Smooth muscle cell of the brain vasculature (primary cell): Measurements from ENCODE around the gene CDH13.

Source experiments
- DNase-seq: peaks from one replicate; pipeline ENCODE4 v3.0.0-alpha.2; 2012; ENCODE audit warnings: low read depth, low spot score

The CDH13 gene

DNA sequence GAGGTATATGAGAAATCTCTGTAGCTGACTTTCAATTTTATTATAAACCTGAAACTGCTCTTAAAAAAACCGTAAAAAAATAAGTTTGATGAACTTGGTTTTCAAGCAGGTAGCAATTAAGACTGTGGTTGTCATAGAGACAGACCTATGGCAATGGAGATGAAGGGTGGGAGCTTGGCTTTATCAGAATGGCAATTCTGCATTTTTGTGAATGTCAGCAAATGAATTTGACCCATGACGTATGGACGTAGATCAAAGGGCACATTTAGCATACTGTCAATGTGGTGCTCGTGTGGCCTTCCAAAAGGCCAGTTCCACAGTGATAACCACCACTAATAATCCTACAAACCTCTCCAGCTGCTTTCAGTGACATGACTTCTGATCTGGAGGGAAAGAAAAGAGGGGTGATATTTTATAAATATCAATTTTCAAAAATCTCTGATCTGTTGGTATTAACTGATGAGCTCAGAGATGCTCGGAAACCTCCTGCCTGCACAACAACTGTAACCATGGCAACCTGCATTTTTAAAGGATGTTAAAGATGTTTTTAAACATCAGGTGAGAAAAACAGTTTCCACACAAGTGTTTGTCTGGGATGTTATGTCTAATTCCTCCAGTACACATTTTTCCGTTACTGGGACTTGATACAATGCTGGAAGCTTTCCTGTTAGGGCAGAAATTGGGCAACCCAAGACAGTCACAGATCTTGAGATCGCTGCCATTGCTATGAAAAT, 533.7 kb downstream of the CDH13 start:
- no peak for DNase-seq

DNA sequence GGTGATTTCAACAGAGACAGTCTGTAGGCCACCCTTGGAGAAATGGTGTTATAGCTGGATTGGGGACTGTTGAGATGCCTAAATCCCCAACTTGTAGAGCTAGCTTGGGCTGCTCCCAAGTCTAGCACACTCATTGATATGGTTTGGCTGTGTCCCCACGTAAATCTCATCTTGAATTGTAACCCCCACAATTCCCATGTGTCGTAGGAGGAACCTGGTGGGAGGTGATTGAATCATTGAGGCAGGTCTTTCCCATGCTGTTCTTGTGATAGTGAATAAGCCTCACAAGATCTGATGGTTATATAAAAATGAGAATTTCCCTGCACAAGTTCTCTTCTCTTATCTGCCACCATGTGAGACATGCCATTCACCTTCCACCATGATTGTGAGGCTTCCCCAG, 536.0 kb downstream of the CDH13 start:
- no peak for DNase-seq

DNA sequence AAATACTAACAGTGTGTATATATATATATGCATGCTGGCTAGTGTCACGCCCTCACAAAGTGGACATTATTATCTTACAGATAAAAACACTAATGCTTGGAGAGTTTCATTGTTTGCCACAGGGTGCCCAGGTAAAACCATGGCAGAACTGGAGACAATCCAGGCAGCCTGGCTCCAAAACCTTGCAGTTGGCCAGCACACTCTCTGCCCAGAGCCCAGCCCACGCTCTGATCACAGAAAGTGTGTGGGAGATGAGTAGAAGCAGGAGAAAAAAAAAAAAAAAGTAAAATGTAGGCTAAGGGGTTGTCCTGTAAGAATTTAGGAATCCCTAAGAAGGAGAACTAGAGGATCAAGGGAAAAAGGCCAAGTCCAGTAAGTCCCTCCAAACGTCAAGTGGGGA, 538.0 kb downstream of the CDH13 start:
- no peak for DNase-seq

DNA sequence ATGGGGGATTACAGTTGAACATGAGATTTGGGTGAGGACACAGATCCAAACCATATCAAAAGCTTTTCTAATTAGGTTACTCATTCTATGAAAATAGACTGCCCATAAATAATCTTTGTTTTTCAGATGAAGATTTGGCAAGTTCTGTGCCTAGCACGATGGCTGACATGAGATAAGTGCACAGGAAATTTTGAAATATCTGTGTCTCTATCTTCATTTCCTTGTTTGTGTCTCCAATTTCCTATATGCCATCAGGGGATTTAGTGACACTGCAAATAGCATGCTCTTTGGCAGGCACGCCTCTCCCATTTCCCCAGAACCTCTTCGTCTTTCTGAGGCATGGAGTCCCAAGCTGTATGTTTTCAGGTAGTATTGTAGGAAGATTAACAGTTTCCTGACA, 544.6 kb downstream of the CDH13 start:
- DNase-seq: no peak

DNA sequence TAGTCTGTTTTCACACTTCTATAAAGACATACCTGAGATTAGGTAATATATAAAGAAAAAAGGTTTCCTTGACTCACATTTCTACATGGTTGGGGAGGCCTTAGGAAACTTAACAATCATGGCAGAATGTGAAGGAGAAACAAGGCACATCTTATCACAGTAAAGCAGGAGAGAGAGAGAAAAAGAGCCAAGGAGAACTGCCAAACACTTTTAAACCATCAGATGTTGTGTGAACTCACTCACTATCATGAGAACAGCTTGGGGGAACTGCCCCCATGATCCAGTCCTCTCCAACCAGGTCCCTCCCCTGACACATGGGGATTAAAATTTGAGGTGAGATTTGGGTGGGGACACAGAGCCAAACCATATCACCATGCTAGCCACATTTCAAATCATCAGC, 547.9 kb downstream of the CDH13 start:
- DNase-seq: no peak

DNA sequence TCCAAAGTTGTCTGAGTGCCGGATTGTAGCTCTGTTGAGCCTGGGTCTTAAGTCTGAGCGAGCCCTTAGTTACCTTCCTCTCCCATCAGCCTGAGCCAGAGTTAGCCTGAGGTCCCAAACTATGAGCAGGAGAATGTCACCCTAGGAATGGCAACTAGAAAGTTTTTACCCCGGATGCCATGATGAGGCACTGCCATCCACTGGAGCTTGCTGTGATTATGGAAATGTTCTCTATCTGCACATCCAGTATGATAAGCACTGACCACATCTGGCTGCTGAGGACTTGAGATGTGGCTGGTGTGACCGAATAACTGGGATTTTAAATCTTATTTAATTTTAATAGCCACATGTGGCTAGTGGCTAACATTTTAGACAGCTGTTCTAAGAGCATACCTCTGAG, 550.0 kb downstream of the CDH13 start:
- no peak for DNase-seq

DNA sequence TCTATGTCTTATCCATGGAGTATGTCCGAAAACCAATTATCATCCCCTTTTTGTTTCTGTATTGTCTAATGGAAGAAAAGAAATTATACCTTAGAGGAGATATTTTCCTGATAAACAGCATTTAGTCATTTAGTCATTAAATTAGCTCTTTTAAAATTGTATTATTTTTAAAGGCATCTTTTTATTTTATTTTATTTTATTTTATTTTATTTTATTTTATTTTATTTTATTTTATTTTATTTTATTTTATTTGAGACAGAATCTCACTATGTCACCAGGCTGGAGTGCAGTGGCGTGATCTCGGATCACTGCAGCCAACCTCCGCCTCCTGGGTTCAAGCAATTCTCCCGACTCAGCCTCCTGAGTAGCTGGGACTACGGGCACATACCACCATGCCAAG, 559.1 kb downstream of the CDH13 start:
- DNase-seq: no peak

DNA sequence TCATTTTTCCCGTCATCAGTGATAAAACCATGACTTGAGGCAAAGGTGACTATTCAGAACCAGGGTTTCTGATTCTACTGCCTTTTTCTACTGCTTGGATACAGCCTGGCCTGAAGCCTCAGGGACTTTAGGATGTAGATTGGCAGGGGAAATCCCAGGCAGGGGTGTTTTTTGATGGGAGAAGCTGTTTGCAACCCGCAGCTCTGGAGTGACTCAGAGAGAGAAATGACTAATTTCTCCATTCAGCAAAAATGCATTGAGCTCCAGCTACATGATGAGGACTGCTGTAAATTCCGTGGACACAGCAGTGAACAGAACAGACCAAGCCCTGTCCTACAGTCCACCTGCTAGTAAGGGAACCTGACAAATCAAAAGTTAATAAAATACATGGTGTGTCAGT, 560.6 kb downstream of the CDH13 start:
- peak; percentile 21 for DNase-seq

DNA sequence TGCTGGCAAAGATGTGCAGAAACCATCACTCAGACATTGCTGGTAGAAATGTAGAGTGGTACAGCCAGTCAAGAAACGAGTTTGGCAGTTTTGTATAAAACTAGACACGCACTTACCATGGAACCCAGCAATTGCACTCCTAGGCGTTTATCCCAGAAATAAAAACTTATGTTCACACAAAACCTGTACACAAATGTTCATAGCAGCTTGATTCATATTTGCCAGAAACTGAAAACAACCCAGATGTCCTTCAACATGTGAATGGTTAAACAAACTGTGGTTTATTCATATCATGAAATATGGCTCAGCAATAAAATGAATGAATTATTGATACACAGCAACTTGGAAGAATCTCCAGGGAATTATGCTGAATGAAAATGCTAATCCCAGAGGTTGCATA, 570.0 kb downstream of the CDH13 start:
- no peak for DNase-seq

DNA sequence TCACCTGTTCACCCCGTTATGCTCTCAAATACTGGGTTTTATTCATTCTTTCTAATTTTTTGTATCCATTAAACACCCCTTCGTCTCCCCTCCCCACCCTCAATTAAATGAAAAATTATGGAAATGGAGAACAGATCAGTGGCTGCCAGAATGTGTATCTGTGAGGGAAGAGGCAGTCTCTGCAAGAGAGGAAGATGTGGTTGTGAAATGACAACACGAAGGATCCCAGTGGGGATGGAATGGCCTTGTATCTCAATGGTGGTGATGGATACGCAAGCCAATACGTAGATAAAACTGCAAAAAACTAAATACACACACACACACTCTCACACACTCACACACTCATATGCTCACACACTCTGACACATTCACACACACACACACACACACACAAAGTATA, 570.7 kb downstream of the CDH13 start:
- no peak for DNase-seq

DNA sequence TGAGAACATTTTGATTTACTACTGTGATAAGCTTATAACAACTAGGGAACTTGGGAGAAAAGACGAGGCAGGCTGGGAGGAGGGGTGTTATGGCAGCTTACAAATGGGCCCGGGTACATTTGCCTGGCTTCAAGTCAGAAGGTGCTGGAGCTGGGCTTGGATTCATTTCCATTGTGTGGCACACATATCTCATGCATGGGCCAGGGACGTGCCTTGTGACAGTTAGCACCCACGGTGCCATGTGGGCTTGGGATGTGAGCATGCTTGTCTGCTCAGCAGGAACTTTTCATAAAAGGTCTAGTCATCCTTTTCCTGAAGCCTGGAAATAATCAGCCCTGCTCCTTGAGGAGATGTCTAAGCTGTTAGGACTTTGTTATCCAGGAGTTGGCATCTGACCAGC, 572.2 kb downstream of the CDH13 start:
- DNase-seq: no peak

DNA sequence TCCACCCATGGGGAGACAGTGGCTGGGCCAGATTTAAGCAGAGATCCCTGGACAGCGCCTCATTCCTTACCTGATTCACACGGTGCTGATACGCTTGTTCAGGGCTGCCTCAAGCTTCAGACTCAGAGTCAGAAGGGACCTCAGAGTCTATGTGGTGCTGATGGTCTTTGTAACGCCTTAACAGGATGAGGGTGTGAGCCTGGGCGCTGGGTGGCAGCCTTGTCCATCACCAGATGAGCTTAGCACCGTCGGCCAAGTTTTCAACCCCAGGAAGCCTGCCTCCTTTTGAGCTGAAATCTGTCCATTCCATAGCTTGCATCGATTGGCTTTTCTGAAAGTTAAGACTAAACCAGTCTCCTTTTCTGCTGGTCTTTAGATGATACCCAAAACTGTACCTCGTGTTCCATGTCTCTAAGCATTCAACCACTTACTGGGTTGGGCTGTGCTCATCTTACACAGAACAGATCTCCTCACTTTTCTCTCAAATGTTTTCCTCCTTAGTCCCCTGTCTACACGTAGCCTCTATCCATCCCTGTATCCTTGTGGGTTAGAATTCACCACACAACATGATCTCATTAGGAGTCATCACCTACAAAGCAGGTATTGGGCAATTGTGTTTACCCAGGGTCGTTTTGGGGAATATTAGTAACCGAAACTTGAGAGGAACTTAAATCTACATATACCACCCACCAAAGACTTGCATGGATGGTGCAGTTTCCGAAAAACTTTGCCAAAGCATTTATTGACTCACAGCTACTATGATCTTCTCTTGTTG, 573.4 kb downstream of the CDH13 start:
- no peak for DNase-seq

DNA sequence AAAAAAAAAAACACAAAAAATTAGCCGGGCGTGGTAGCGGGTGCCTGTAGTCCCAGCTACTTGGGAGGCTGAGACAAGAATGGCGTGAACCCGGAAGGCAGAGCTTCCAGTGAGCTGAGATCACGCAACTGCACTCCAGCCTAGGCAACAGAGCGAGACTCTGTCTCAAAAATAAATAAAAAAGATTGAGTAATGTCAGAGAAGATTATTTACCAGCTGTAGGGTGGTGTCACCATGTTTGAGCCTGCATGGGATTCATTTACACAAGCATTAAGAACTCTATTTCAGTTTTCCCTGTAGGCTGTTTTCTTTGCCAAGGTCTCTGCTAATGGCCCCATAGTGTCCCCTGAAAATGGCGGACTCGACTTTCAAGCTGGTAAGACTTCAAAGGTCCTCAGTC, 575.0 kb downstream of the CDH13 start:
- DNase-seq: no peak

DNA sequence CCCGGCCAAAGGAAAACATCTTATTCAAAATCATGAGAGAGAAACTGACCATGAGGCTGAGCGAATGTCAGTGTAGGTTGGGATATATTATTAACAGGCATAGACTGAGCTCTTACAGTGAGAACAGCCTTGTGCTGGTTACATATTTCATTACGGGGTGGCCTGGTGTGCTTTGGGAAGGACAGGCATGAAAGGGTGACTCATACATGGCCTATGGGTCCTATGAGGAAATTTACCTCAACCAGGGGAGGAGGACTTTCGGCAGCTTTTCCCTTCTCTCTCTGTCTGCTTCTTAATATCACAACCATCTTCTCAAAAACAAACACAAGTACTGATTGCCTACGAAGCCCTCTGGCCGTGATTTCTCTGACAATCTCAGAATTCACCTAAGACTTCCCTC, 579.1 kb downstream of the CDH13 start:
- no peak for DNase-seq

DNA sequence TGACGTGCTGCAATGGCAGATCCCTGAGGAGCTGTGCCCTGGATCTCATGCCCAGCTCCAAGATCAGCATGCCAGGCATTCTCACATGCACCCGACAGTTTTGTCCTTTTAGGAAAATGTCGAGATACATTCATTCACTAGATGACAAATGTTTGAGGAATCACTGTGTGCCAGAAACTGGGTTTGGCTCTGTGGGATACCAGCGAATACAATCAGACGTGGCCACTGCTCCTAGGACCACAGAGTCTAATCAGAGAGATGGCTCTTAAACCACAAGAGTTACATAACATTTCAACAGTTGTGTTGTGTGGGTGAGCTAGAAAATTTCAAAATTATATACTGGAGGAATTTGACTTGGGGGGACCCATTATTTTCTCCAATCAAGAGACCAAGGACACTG, 579.7 kb downstream of the CDH13 start:
- DNase-seq: no peak

DNA sequence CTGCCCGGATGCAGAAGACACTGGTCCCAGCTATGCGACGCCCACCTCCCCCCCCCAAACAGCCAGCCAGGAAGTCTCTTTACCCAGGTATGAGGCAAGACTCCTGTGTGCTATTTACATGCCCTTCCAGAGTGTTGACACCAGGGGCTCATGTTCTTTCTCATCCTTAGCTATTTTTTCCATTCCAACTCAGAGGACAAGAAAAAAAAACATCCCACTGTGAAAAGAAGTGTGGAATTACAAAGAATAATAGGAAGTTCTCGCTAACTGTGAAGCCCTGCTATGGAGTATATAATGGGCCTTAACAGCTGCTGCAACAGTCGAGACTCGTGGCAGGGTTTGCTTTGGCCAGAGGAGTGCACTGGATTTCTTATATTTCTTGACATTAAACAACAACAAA, 584.9 kb downstream of the CDH13 start:
- DNase-seq: peak; percentile 78

DNA sequence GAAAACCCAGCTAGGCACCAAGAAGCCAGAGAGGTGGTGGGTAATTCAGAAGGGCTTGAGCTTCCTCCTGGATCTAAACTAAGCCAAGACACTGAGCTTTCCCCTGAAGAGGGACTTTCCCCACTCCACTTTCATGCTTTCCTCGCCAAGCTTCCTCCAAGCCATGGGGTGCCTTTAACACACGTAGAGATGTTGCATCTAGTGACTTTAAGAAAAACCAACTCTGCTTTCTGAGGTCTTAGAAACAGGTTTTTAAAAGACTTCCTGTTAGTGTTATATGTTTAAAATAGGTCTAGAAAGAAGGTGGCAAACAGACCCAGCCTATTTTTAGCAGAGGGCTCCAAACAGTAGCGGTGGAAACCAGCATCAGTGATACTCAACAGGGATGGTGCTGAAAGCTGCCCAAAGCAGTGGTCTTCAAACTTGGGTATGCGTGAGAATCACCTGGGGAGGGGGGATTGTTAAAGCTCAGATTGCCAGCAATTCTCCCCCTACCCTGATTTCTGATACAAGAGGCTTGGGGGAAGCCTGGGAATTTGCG, 585.6 kb downstream of the CDH13 start:
- DNase-seq: peak; percentile 40

DNA sequence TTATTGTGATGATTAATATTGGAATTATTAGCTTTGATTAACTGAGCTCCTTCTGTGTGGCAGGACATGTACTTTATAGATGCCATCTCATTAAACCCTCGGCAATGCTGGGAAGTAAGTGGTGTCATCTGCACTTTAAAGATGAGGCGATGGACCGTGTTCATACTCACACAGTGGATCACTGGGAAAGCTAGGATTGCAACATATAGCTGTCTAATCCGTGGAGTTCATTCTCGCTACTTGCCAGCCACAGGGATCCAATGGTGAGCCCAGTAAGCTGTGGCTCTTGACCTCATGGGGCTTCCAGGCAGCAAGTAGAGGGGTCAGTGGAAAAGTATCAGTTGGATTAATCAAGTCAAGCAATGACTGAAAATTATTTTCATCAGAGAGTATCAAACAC, 587.9 kb downstream of the CDH13 start:
- no peak for DNase-seq

DNA sequence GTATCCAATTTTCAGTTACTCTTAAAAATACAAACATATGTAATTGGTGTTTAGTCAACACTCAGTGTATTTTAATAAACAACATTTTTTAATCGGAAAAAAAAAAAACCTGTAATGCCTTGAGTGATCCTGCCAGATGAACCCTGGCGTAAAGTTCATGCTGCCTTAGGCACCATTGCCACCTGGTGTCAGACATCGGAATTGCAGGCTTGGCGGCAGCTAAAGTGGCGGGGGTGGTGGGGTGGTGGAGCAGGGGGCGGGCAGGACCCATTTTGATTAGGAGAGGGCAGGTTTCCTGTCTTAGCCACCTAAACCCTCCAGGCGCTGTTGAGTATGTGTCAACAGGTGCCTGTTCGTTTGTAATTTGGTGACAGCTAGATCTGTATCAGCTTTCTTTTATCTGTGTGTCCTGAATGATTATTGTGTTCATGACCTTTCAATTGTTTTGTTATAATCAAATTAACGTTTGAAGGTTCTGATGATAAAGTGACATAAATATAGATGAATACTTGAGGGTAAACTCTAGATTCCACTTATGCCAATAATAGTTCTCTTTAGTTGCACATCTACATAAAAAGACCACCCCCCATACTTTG, 588.7 kb downstream of the CDH13 start:
- no peak for DNase-seq

DNA sequence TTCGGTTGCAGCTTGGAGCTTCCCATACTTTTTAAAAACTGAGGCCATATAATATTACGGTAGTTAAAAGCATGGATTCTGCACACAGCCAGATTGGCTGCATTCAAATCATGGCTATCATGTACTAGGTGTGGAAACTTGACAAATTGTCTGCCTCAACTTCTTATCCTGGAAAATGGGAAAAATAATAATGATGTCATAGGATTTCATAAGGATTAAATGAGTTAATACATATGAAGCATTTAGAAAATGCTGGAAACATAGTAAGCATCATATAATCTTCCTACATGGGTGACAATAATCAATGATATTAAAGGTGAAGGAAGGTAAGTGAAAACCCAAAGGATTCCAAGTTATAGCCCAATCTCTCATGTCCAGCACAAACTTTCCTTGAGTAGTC, 592.5 kb downstream of the CDH13 start:
- no peak for DNase-seq

DNA sequence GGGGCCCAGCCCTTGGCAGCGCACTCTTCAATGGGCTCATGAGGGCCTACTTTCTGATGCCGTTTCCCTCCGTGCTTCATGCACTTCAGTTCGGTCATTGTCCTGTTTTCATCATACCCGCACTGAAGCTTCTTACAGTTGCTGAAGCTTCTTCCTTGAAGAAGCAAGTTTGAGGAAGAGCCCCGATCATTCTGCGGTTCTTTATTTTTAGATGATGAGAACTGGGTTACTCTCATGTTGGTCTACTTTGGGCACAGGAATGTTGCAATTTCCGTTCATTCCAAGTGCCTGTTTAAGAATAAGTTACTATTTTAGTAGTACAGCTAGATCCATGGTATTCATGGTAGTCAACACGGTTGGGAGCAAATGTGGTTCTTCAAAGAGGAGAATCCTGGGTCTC, 593.3 kb downstream of the CDH13 start:
- no peak for DNase-seq

DNA sequence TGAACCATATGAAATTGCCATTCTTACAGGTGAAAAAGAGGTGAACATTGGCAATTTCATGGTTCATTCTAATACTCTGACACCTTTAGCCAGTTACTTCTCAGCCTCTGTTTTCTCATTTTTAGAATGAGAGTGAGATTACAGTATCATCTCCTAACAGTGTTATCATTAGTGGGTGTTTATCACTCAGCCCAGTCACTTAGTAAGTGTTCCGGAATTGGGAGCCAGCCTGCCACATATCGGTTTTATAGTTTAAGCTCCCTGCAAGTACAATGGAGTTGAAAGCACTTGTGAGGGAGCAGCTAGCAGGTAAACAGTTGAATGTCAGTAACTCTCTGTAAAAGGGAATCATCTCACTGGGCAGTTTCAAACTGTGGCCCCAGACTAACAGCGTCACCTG, 597.9 kb downstream of the CDH13 start:
- DNase-seq: no peak

DNA sequence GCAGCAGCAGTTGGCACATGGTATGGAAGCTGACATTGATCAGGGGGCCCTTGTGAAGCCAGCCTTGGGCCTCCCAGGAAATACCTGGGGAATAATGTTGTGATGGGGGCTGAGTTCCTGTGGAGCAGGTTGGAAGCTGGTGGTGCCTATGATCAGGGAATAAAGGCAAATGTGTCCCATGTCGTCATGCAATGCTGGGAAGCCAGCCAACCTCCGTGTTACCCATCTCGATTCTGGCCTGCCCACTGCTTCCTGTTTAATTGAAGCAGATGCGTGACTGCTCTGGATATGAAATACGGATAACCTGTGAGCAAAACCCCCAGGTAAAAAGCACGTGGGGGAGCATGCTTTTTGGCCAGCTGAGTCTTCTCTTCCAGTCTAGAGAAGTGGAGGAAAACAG, 600.6 kb downstream of the CDH13 start:
- no peak for DNase-seq
